Measurements from ENCODE around the gene CD99.

Gene CD99

DNA sequence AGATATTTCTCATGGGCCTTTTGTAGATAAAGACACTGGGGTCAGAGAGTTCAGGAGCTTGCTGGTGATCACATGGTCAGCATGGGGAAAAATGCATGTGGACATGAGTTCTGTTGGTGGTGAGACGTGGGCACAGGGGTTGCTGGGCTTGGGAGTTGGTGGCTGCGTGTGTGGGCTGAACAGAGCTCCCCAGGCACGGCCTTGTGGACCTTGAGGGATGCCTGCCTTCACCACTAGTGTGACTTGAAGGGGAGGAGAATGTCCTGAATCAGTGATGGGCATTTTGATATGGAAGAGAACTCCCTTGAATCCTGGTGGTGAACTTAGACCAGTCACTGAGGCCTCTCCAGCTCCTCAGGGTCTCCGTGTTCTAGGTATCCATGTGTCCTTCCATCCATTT, 8.9 kb downstream of the CD99 start:
- peaks cover 53% of the 10 kb centered on the region for H3K4me1 ChIP-seq (ENCODE audit: control insufficient read depth, insufficient read depth, low read length, poor library complexity, severe bottlenecking)
- H3K36me3 ChIP-seq (ENCODE audit: control insufficient read depth, insufficient read depth, low read length) = peaks cover 90% of the 10 kb centered on the region
- H3K27ac ChIP-seq (ENCODE audit: low read depth, low read length, severe bottlenecking) = no peak overlapping the region
- no peak overlapping the region for H3K4me3 ChIP-seq (ENCODE audit: extremely low read depth, insufficient read depth, low read length, poor library complexity, severe bottlenecking)
- H3K9me3 ChIP-seq (ENCODE audit: control insufficient read depth, low read length) = no peaks in the 10 kb centered on the region
- WGBS, 2 experiments (ENCODE audit: insufficient coverage in 2 of 2) = 95 to 100% methylated on average over 3 to 4 of the region's 4 CpGs

DNA sequence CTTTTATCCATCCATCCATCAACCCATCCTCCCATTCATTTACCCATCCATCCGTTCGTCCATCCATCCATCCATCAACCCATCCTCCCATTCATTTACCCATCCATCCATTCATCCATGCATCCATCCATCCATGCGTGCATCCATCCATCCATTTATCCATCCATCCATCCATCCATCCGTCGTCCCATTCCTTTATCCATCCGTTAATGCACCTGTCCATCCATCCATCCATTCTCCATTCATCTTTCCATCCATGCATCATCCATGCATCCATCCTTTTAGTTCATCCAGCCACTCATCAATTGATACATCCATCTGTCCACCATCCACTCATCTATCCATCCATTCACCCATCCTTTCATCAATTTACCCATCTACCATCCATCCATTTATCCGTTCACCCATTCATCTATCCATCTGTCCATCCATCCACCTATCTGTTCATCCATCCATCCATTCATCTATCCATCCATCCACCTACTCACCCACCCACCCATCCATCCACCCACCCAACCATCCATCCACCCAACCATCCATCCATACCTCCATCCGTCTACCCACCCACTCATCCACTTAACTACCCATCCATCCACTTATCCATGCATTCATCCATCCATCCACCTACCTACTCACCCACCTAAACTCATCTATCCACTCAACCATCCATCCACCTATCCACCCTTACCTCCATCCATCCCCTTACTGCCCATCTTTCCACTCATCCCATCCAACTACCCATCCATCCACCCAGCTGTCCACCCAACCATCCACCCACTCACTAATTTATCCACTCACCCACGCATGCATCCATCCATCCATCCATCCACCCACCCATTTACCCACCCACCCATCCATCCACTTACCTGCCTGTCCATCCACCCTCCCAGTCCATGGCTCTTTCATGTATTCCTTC, 9.6 kb downstream of the CD99 start:
- H3K4me3 ChIP-seq (ENCODE audit: extremely low read depth, insufficient read depth, low read length, poor library complexity, severe bottlenecking) = no peak overlapping the region
- peaks cover 89% of the 10 kb centered on the region for H3K36me3 ChIP-seq (ENCODE audit: control insufficient read depth, insufficient read depth, low read length)
- H3K27ac ChIP-seq (ENCODE audit: low read depth, low read length, severe bottlenecking) = no peak overlapping the region
- 95 to 97% methylated on average over 9 of the region's 9 CpGs for WGBS, 2 experiments (ENCODE audit: insufficient coverage in 2 of 2)
- no peaks in the 10 kb centered on the region for H3K9me3 ChIP-seq (ENCODE audit: control insufficient read depth, low read length)
- peaks cover 56% of the 10 kb centered on the region for H3K4me1 ChIP-seq (ENCODE audit: control insufficient read depth, insufficient read depth, low read length, poor library complexity, severe bottlenecking)

DNA sequence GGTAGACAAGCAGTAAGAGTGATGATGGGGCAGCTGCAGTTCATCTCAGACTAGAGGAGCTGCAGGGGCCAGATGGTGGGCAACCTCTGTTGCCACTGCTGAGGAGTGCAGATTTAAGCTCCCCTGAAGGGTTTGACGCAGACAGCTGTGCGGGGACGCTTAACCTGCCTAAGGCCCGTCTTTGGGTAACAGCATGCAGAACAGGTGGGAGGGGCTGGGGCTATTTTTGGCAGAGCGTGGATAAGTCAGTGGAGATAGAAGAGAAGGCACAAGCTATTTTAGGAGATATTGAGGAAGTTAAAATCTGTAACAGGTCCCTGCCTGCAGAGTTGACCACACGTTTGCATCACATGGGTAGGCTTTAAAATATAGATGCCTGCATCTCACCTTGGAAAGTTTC, 10.5 kb downstream of the CD99 start:
- no peak overlapping the region for H3K27ac ChIP-seq (ENCODE audit: low read depth, low read length, severe bottlenecking)
- H3K9me3 ChIP-seq (ENCODE audit: control insufficient read depth, low read length) = no peaks in the 10 kb centered on the region
- peaks cover 84% of the 10 kb centered on the region for H3K36me3 ChIP-seq (ENCODE audit: control insufficient read depth, insufficient read depth, low read length)
- peaks cover 53% of the 10 kb centered on the region for H3K4me1 ChIP-seq (ENCODE audit: control insufficient read depth, insufficient read depth, low read length, poor library complexity, severe bottlenecking)
- WGBS, 2 experiments (ENCODE audit: insufficient coverage in 2 of 2) = 80 to 95% methylated on average over 6 of the region's 6 CpGs
- no peak overlapping the region for H3K4me3 ChIP-seq (ENCODE audit: extremely low read depth, insufficient read depth, low read length, poor library complexity, severe bottlenecking)

DNA sequence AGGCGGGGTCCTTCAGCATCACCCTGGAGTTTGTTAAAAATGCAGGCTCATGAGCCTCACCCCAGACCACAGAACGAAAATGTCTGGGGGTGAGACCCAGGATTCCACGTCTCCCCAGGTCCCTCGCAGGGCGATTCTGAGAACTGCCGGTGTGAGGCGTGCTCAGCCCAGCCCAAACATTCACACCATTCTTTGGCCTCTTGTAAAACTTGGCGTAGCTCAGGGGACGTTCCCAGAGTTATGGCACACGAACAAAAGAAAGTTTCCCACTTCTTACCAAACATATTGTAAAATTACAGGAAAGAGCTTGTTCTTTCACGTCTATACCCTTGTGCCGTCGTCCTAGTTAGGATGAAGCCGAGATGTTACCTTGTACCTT, 12.9 kb downstream of the CD99 start:
- Histone ChIP-seq H3K36me3 (ENCODE audit: control insufficient read depth, insufficient read depth, low read length) (peaks cover 63% of the 10 kb centered on the region), H3K4me1 (ENCODE audit: control insufficient read depth, insufficient read depth, low read length, poor library complexity, severe bottlenecking) (peaks cover 68% of the 10 kb centered on the region), H3K27ac (ENCODE audit: low read depth, low read length, severe bottlenecking) (peak overlapping the region; percentile 57), H3K4me3 (ENCODE audit: extremely low read depth, insufficient read depth, low read length, poor library complexity, severe bottlenecking) (no peak overlapping the region), H3K9me3 (ENCODE audit: control insufficient read depth, low read length) (no peaks in the 10 kb centered on the region)
- 72 to 77% methylated on average over 11 to 13 of the region's 14 CpGs for WGBS, 2 experiments (ENCODE audit: insufficient coverage in 2 of 2)

DNA sequence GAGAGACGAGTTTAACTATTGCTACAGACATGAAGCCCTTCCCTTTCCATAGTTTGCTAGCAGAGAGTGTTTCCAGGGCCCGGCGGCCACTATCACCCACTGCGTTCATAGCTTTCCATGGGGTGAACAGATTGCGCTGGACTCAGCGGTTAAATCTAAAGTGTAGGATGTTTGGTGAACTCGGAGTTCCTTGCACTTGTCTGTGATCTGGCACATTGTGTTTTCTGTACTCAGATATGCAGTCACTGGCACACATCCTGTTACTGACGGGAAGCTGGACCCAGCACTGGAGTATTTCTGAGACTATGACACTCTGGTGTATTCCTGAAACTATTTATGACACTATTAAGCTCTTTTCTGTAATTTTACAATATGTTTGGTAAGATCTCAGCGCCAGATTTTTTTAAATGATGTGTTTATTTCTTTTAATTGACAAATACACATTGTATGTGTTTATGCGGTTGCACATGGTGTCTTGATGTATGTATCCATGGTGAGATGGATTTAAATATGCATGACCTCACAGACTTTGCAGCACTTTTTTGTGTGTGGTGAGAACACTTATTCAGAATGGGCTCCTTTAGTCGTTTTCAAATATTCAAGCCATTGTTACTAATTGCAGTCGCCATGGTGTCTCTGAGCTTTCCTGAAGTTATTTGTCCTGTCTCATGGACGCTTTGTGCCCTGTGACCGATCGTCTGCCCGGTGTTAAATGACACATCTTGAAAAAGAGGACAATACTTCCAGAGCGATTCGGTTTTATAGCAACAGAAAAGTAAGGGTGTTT, 14.1 kb downstream of the CD99 start:
- Histone ChIP-seq H3K4me1 (ENCODE audit: control insufficient read depth, insufficient read depth, low read length, poor library complexity, severe bottlenecking) (peaks cover 78% of the 10 kb centered on the region), H3K4me3 (ENCODE audit: extremely low read depth, insufficient read depth, low read length, poor library complexity, severe bottlenecking) (no peak overlapping the region), H3K27ac (ENCODE audit: low read depth, low read length, severe bottlenecking) (peak overlapping the region; percentile 68), H3K36me3 (ENCODE audit: control insufficient read depth, insufficient read depth, low read length) (peaks cover 55% of the 10 kb centered on the region), H3K9me3 (ENCODE audit: control insufficient read depth, low read length) (no peaks in the 10 kb centered on the region)
- WGBS, 2 experiments (ENCODE audit: insufficient coverage in 2 of 2) = 82 to 87% methylated on average over 16 of the region's 18 CpGs

DNA sequence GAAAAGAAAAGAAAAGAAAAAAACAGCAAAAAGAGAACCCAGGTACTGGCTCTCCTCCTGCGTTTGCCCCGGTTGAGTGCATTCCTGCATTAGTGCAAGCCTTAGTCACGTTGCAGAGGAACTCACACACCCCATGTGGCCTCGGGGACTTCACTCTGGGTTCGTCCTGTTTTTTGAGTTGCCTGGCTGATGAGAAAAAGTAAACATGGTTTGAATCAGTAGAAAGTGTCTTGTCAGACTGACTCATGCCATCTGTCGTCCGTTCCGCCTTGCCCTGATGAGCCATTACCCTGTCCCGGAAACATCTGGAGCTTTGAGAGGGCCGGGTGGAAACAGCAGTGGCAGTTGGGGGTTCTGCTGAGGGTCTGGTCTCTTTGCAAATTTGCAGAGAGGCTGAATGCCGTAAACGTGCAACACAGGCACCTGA, 16.3 kb downstream of the CD99 start:
- Histone ChIP-seq H3K4me1 (ENCODE audit: control insufficient read depth, insufficient read depth, low read length, poor library complexity, severe bottlenecking) (peaks cover 71% of the 10 kb centered on the region), H3K27ac (ENCODE audit: low read depth, low read length, severe bottlenecking) (peak overlapping the region; percentile 88), H3K9me3 (ENCODE audit: control insufficient read depth, low read length) (no peaks in the 10 kb centered on the region), H3K36me3 (ENCODE audit: control insufficient read depth, insufficient read depth, low read length) (peaks cover 49% of the 10 kb centered on the region), H3K4me3 (ENCODE audit: extremely low read depth, insufficient read depth, low read length, poor library complexity, severe bottlenecking) (no peak overlapping the region)
- 15 to 16% methylated on average over 9 to 10 of the region's 12 CpGs for WGBS, 2 experiments (ENCODE audit: insufficient coverage in 2 of 2)

DNA sequence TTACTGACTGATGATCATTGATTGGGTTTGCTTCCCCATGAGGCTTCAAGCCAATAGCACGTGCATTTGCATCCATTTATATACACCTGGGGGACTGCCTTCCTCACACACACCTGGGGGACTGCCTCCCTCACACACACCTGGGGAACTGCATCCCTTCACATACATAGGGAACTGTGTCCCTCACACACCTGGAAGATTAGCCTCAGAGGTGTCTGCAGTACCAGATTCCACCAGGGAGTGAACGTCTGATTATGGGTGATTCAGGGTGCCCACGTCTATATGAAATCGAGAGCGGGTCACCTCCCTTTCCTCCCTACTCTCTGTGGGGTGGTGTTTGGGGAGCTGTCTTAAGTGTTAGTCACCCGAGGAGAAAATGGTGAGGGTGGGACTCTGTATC, 16.9 kb downstream of the CD99 start:
- peaks cover 68% of the 10 kb centered on the region for H3K4me1 ChIP-seq (ENCODE audit: control insufficient read depth, insufficient read depth, low read length, poor library complexity, severe bottlenecking)

DNA sequence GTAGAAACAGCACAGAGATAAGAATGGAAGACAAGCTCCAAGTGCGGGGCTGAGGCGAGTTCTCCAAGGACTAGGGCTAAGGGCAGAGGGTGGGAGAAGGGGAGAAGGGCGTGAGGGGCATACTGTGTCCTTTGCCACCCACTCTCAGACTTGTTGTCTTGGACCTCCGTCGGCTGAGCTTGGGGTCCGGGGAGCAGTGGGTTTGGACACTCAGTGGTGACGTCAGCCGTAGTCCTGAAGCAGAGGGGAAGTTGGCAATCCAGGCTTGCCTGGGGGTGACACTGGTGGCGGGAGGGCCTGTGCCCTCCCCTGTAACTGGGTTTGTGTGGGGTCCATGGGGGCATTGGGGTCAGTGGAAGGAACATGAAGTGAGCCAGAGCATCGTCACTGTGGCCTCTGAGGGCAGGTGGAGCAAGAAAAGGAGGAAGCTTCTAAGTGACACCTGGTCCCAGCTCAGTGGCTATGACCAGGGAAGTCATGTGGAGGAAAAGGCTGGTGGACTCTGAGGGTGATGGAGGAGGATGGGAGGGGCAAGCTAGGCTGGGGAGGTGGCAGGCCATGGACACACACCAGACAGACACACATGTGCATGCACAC, 17.6 kb downstream of the CD99 start:
- no peak overlapping the region for H3K4me3 ChIP-seq (ENCODE audit: extremely low read depth, insufficient read depth, low read length, poor library complexity, severe bottlenecking)
- H3K4me1 ChIP-seq (ENCODE audit: control insufficient read depth, insufficient read depth, low read length, poor library complexity, severe bottlenecking) = peaks cover 61% of the 10 kb centered on the region
- peak overlapping the region; percentile 88 for H3K27ac ChIP-seq (ENCODE audit: low read depth, low read length, severe bottlenecking)
- H3K9me3 ChIP-seq (ENCODE audit: control insufficient read depth, low read length) = no peaks in the 10 kb centered on the region
- 93 to 94% methylated on average over 9 of the region's 10 CpGs for WGBS, 2 experiments (ENCODE audit: insufficient coverage in 2 of 2)
- peaks cover 53% of the 10 kb centered on the region for H3K36me3 ChIP-seq (ENCODE audit: control insufficient read depth, insufficient read depth, low read length)

More for the DNA sequence above, 16.9 kb downstream of the CD99 start:
- Histone ChIP-seq H3K36me3 (ENCODE audit: control insufficient read depth, insufficient read depth, low read length) (peaks cover 49% of the 10 kb centered on the region), H3K9me3 (ENCODE audit: control insufficient read depth, low read length) (no peaks in the 10 kb centered on the region), H3K27ac (ENCODE audit: low read depth, low read length, severe bottlenecking) (peak overlapping the region; percentile 88), H3K4me3 (ENCODE audit: extremely low read depth, insufficient read depth, low read length, poor library complexity, severe bottlenecking) (no peak overlapping the region)
- 50 to 100% methylated on average over 1 to 2 of the region's 6 CpGs for WGBS, 2 experiments (ENCODE audit: insufficient coverage in 2 of 2)

DNA sequence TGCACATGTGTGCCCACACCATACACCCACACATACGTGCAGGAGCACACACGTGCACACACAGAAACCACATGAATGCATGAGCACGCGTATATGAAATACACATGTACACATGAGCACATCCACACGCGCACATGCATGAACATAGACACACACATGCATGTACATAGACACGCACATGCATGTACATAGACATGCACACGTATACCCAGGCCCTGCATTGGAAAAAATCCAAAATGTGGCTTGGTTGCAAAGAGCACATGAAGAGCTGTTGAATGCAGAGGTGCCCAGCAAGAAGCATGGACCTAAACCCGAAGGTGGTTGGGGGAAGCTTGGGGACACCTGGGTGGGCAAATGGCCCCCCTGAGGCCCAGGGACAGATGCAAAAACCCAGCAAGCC, 18.5 kb downstream of the CD99 start:
- Histone ChIP-seq H3K4me1 (ENCODE audit: control insufficient read depth, insufficient read depth, low read length, poor library complexity, severe bottlenecking) (peaks cover 56% of the 10 kb centered on the region), H3K9me3 (ENCODE audit: control insufficient read depth, low read length) (no peaks in the 10 kb centered on the region), H3K27ac (ENCODE audit: low read depth, low read length, severe bottlenecking) (peak overlapping the region; percentile 98), H3K36me3 (ENCODE audit: control insufficient read depth, insufficient read depth, low read length) (peaks cover 47% of the 10 kb centered on the region), H3K4me3 (ENCODE audit: extremely low read depth, insufficient read depth, low read length, poor library complexity, severe bottlenecking) (no peak overlapping the region)
- 95% methylated on average over 8 to 9 of the region's 9 CpGs for WGBS, 2 experiments (ENCODE audit: insufficient coverage in 2 of 2)

DNA sequence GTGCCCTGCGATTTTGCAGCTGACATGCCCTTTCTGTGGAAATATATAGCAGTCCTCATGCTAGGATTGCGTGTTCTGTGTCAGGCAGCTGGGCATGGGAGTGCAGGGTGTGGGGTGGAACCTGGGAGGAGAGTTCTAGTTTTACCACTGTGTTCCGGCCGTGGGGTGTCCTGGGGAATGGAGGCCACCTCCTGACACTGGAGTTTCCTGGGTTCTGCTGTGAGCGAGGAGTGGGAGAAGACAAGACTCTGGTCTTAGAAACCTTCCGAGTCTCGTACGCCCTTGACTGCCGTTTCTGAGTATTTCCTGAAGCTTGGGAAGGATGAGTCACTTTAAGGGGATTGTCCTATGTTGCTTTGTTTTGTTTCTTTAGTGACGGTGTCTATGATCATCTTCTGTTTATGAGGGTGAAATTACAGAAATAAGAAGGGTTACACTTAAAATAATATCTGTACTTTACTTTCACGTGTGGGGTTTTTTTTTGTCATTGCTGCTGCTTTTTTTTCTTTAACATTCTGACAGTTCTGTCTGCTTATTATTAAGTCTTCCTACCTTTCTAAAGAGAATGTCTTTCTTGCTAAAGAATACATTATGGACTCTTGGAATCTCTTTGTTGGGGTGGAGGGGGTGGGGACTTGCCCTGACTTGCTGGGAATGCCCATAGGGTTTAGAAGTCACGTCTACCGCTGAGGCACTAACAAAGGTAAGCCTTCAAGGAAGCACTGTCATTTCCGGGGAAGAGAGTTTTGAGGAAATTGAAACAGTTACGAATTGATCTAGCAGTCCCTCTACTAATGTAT, 19.1 kb downstream of the CD99 start:
- Histone ChIP-seq H3K27ac (ENCODE audit: low read depth, low read length, severe bottlenecking) (peak overlapping the region; percentile 98), H3K36me3 (ENCODE audit: control insufficient read depth, insufficient read depth, low read length) (peaks cover 48% of the 10 kb centered on the region), H3K4me1 (ENCODE audit: control insufficient read depth, insufficient read depth, low read length, poor library complexity, severe bottlenecking) (peaks cover 52% of the 10 kb centered on the region), H3K4me3 (ENCODE audit: extremely low read depth, insufficient read depth, low read length, poor library complexity, severe bottlenecking) (no peak overlapping the region), H3K9me3 (ENCODE audit: control insufficient read depth, low read length) (no peaks in the 10 kb centered on the region)
- 54 to 77% methylated on average over 7 to 10 of the region's 15 CpGs for WGBS, 2 experiments (ENCODE audit: insufficient coverage in 2 of 2)
